HepG2 (cell line): Measurements from ENCODE around the gene ZNF581. TPM values are rescaled to one million over a fixed set of nuclear protein-coding genes. Genes with fewer than 3 reads are reported as not detected.
A peak's percentile ranks its signal among the peaks of the same experiment; 100 is the strongest.

Source experiments
- ARID2 ChIP-seq: sonication (generic); formaldehyde crosslinking; IDR thresholded peaks from 2 replicates; pipeline ENCODE4 v1.8.1; 2022; ENCODE audit warnings: mild to moderate bottlenecking, missing genetic modification reagents, borderline replicate concordance
- ATF3 ChIP-seq: sonication (generic); formaldehyde crosslinking; IDR thresholded peaks from 2 replicates; pipeline ENCODE4 v1.4.0; 2020; ENCODE audit warnings: missing genetic modification reagents
- HCFC1 ChIP-seq: fragments of 150-350 bp; IDR thresholded peaks from 2 replicates; pipeline ENCODE4 v1.6.1; 2014; ENCODE audit warnings: low read depth, low read length
- KLF11 ChIP-seq: IDR thresholded peaks from 2 replicates; pipeline ENCODE4 v1.6.1; 2016; ENCODE audit warnings: missing compliant biosample characterization
- PHB2 ChIP-seq: fragments of 450-650 bp; IDR thresholded peaks from 2 replicates; pipeline ENCODE4 v1.6.1; 2018; ENCODE audit not compliant: partially characterized antibody
- TEF ChIP-seq: sonication (generic); formaldehyde crosslinking; IDR thresholded peaks from 2 replicates; pipeline ENCODE4 v1.5.0; 2020; ENCODE audit warnings: missing genetic modification reagents
- WIZ ChIP-seq: sonication (generic); formaldehyde crosslinking; IDR thresholded peaks from 2 replicates; pipeline ENCODE4 v1.5.1; 2020; ENCODE audit warnings: mild to moderate bottlenecking, missing genetic modification reagents
- ZEB1 ChIP-seq: IDR thresholded peaks from 2 replicates; pipeline ENCODE4 v1.6.1; 2012; ENCODE audit warnings: mild to moderate bottlenecking, low read depth, inconsistent platforms; ENCODE audit not compliant: insufficient replicate concordance
- ZFP37 ChIP-seq: sonication (generic); formaldehyde crosslinking; IDR thresholded peaks from 2 replicates; pipeline ENCODE4 v1.4.0; 2020; ENCODE audit warnings: missing genetic modification reagents, borderline replicate concordance
- ZNF264 ChIP-seq: sonication (generic); formaldehyde crosslinking; IDR thresholded peaks from 2 replicates; pipeline ENCODE4 v1.4.0; 2020; ENCODE audit warnings: missing genetic modification reagents
- ZNF407 ChIP-seq: sonication (generic); formaldehyde crosslinking; IDR thresholded peaks from one replicate; pipeline ENCODE4 v1.5.1; 2020; ENCODE audit warnings: mild to moderate bottlenecking, missing genetic modification reagents; ENCODE audit errors: not compliant biosample characterization
- ZNF567 ChIP-seq: sonication (generic); formaldehyde crosslinking; IDR thresholded peaks from 2 replicates; pipeline ENCODE4 v1.8.1; 2023; ENCODE audit warnings: mild to moderate bottlenecking, missing genetic modification reagents, borderline replicate concordance
- ZNF687 ChIP-seq: sonication (generic); formaldehyde crosslinking; IDR thresholded peaks from 2 replicates; pipeline ENCODE4 v1.5.1; 2020; ENCODE audit warnings: mild to moderate bottlenecking, missing genetic modification reagents, moderate library complexity
- ZNF792 ChIP-seq: IDR thresholded peaks from 2 replicates; pipeline ENCODE4 v1.6.1; 2016
- polyA plus RNA-seq, 8 experiments: library from polyadenylated mRNA; depleted of rRNA in 3 of 8; stranded (reverse) in 7 of 8; unstranded in 1 of 8; fragments of >200 nt; fragmentation: Illumina TruSeq in 4 of 8; extraction: Trizol in 4 of 8; gene quantifications; 2 replicates each; pipeline versions ENCODE4 v1.2.1 to v1.2.3, GENCODE V29; 2011 to 2016; ENCODE audit warnings: low read depth in 4 of 8, missing spikeins in 1 of 8, mixed read lengths in 1 of 8; ENCODE audit not compliant: insufficient read depth in 1 of 8
- total RNA-seq, 5 experiments: library from RNA; depleted of rRNA; stranded (reverse); fragments of >200 nt; fragmentation: Illumina TruSeq; extraction: Trizol; gene quantifications; 2 replicates each; pipeline ENCODE4 v1.2.3, GENCODE V29; 2016; ENCODE audit warnings: low read depth in 1 of 5

ZNF581 gene
- total and polyA plus RNA-seq, 2 of the 13 experiments (the other 11 are each of a cell fraction or from before 2014, with no cell fraction given), result 19.6 to 49.5 TPM

GRCh38 chr19:55641426-55642152 is 1.9 kb upstream of the ZNF581 start (continued):
- TF ChIP-seq ZNF687 (CRISPR knock-in tag) (no peak), ZNF264 (0 out of 2 replicates have a peak, but pooled peaks have one; percentile 60), ARID2 (CRISPR knock-in tag) (no peak), ZEB1 (no peak), KLF11 (CRISPR knock-in tag) (no peak), ATF3 (CRISPR knock-in tag) (no peak), ZNF792 (CRISPR knock-in tag) (no peak), HCFC1 (no peak), WIZ (no peak), ZNF407 (peak; percentile 11), TEF (CRISPR knock-in tag) (0 out of 2 replicates have a peak, but pooled peaks have one; percentile 22), ZNF567 (no peak), PHB2 (no peak), ZFP37 (0 out of 2 replicates have a peak, but pooled peaks have one; percentile 40)
